Nephron progenitor cell (in vitro differentiated cells): ENCODE measurements around the gene RHBDF2.

Source experiments
- DNase-seq: peaks from one replicate; pipeline ENCODE4 v3.0.0; 2021
- H3K27ac Mint-ChIP-seq: 2 replicates; pipeline ENCODE4 v1.8.0; 2021; ENCODE audit warnings: mild to moderate bottlenecking, moderate library complexity, mixed read lengths
- H3K27me3 Mint-ChIP-seq: 2 replicates; pipeline ENCODE4 v1.8.0; 2021; ENCODE audit warnings: mild to moderate bottlenecking, low read depth, mixed read lengths; ENCODE audit not compliant: poor library complexity
- H3K36me3 Mint-ChIP-seq: 2 replicates; pipeline ENCODE4 v1.8.0; 2021; ENCODE audit warnings: low read depth, mixed read lengths
- H3K4me1 Mint-ChIP-seq: 2 replicates; pipeline ENCODE4 v1.8.0; 2021; ENCODE audit warnings: mixed read lengths
- H3K4me3 Mint-ChIP-seq: 2 replicates; pipeline ENCODE4 v1.8.0; 2021; ENCODE audit warnings: mild to moderate bottlenecking, moderate library complexity, mixed read lengths
- H3K9me3 Mint-ChIP-seq: 2 replicates; pipeline ENCODE4 v1.8.0; 2021; ENCODE audit warnings: mild to moderate bottlenecking, moderate library complexity, mixed read lengths
- CTCF ChIP-seq: fragments of 200-600 bp; sonication (generic); IDR thresholded peaks from 2 replicates; pipeline ENCODE4 v1.5.0; 2021; ENCODE audit warnings: antibody characterized with exemption

The RHBDF2 gene

GRCh38 chr17:76480632-76481031 lies 20.6 kb downstream of the RHBDF2 start:
- Mint-ChIP-seq H3K4me3 (no peak overlapping the region), H3K27ac (peak overlapping the region; percentile 97), H3K27me3 (peaks cover 4% of the 10 kb centered on the region), H3K9me3 (no peaks in the 10 kb centered on the region), H3K36me3 (no peaks in the 10 kb centered on the region), H3K4me1 (peaks cover 18% of the 10 kb centered on the region)
- no peak for DNase-seq
- no peak for TF ChIP-seq CTCF

GRCh38 chr17:76479515-76480060 lies 21.6 kb downstream of the RHBDF2 start:
- H3K27ac Mint-ChIP-seq, result no peak overlapping the region

GRCh38 chr17:76478730-76479514 lies 22.3 kb downstream of the RHBDF2 start:
- DNase-seq, result no peak
- peaks cover 3% of the 10 kb centered on the region for H3K27me3 Mint-ChIP-seq
- H3K4me3 Mint-ChIP-seq, result no peak overlapping the region
- H3K27ac Mint-ChIP-seq, result no peak overlapping the region
- no peaks in the 10 kb centered on the region for H3K36me3 Mint-ChIP-seq
- H3K4me1 Mint-ChIP-seq, result peaks cover 18% of the 10 kb centered on the region
- no peaks in the 10 kb centered on the region for H3K9me3 Mint-ChIP-seq
- TF ChIP-seq CTCF, result no peak

More at GRCh38 chr17:76479515-76480060, 21.6 kb downstream of the RHBDF2 start:
- H3K9me3 Mint-ChIP-seq, result no peaks in the 10 kb centered on the region
- H3K36me3 Mint-ChIP-seq, result no peaks in the 10 kb centered on the region
- no peak for DNase-seq
- TF ChIP-seq CTCF, result no peak
- H3K4me1 Mint-ChIP-seq, result peaks cover 18% of the 10 kb centered on the region
- no peak overlapping the region for H3K4me3 Mint-ChIP-seq
- H3K27me3 Mint-ChIP-seq, result peaks cover 4% of the 10 kb centered on the region

- TF ChIP-seq CTCF, result no peak
- Mint-ChIP-seq H3K27me3 (no peaks in the 10 kb centered on the region), H3K27ac (no peak overlapping the region), H3K36me3 (no peaks in the 10 kb centered on the region), H3K4me1 (peaks cover 18% of the 10 kb centered on the region), H3K4me3 (no peak overlapping the region), H3K9me3 (no peaks in the 10 kb centered on the region)
- no peak for DNase-seq
Observed at GRCh38 chr17:76478097-76478496, 23.1 kb downstream of the RHBDF2 start.

- Mint-ChIP-seq H3K4me1 (peaks cover 18% of the 10 kb centered on the region), H3K27me3 (no peaks in the 10 kb centered on the region), H3K9me3 (no peaks in the 10 kb centered on the region), H3K36me3 (no peaks in the 10 kb centered on the region), H3K4me3 (no peak overlapping the region), H3K27ac (no peak overlapping the region)
- DNase-seq, result no peak
- TF ChIP-seq CTCF, result no peak
Observed at GRCh38 chr17:76477576-76477975, 23.6 kb downstream of the RHBDF2 start.

- no peak for TF ChIP-seq CTCF
- H3K36me3 Mint-ChIP-seq, result no peaks in the 10 kb centered on the region
- H3K27ac Mint-ChIP-seq, result no peak overlapping the region
- no peak overlapping the region for H3K4me3 Mint-ChIP-seq
- peaks cover 12% of the 10 kb centered on the region for H3K4me1 Mint-ChIP-seq
- H3K27me3 Mint-ChIP-seq, result no peaks in the 10 kb centered on the region
- no peaks in the 10 kb centered on the region for H3K9me3 Mint-ChIP-seq
- no peak for DNase-seq
Observed at GRCh38 chr17:76476736-76477135, 24.5 kb downstream of the RHBDF2 start.
